Amniotic epithelial cell (primary cell): ENCODE results near the gene CDH4.

Experiments used
- DNase-seq: peaks from one replicate; pipeline ENCODE4 v3.0.0-alpha.2; 2010; ENCODE audit warnings: low read depth

CDH4 gene

GRCh38 chr20:61671559-61671958 lies 419.5 kb downstream of the CDH4 start:
- no peak for DNase-seq

- no peak for DNase-seq
Measured at GRCh38 chr20:61673152-61673847, 421.2 kb downstream of the CDH4 start.

GRCh38 chr20:61674121-61674520 lies 422.1 kb downstream of the CDH4 start:
- no peak for DNase-seq

- DNase-seq: no peak
Measured at GRCh38 chr20:61674688-61675087, 422.6 kb downstream of the CDH4 start.

GRCh38 chr20:61677928-61678327 lies 425.9 kb downstream of the CDH4 start:
- DNase-seq: no peak

- DNase-seq: no peak
Measured at GRCh38 chr20:61678437-61678836, 426.4 kb downstream of the CDH4 start.

GRCh38 chr20:61679473-61679872 lies 427.4 kb downstream of the CDH4 start:
- DNase-seq: no peak

GRCh38 chr20:61680096-61680495 lies 428.0 kb downstream of the CDH4 start:
- DNase-seq: no peak

- no peak for DNase-seq
Measured at GRCh38 chr20:61682114-61682995, 430.3 kb downstream of the CDH4 start.

GRCh38 chr20:61682996-61683681 lies 431.1 kb downstream of the CDH4 start:
- no peak for DNase-seq

- no peak for DNase-seq
Measured at GRCh38 chr20:61683721-61684120, 431.7 kb downstream of the CDH4 start.

GRCh38 chr20:61684136-61684535 lies 432.1 kb downstream of the CDH4 start:
- no peak for DNase-seq

- no peak for DNase-seq
Measured at GRCh38 chr20:61684583-61685235, 432.6 kb downstream of the CDH4 start.

GRCh38 chr20:61685462-61685861 lies 433.4 kb downstream of the CDH4 start:
- DNase-seq: no peak

GRCh38 chr20:61686051-61686936 lies 434.2 kb downstream of the CDH4 start:
- DNase-seq: no peak

GRCh38 chr20:61688411-61688810 lies 436.4 kb downstream of the CDH4 start:
- DNase-seq: no peak

- no peak for DNase-seq
Measured at GRCh38 chr20:61690150-61690549, 438.1 kb downstream of the CDH4 start.

GRCh38 chr20:61690993-61691838 lies 439.2 kb downstream of the CDH4 start:
- DNase-seq: no peak

- DNase-seq: no peak
Measured at GRCh38 chr20:61691978-61692377, 439.9 kb downstream of the CDH4 start.

GRCh38 chr20:61692479-61692878 lies 440.4 kb downstream of the CDH4 start:
- DNase-seq: no peak
